Left ventricle myocardium inferior (tissue), 1 donor: ENCODE measurements around the gene MCM7. TPM values are rescaled to one million over a fixed set of nuclear protein-coding genes. Genes with fewer than 3 reads are reported as not detected.

Experiments used
- DNase-seq: peaks from one replicate; pipeline ENCODE4 v3.0.0-alpha.2; 2020
- H3K27ac ChIP-seq: fragments of 200-600 bp; replicated peaks from 2 replicates; pipeline ENCODE4 v1.8.0; 2021
- H3K27me3 ChIP-seq: fragments of 200-600 bp; 2 replicates; pipeline ENCODE4 v1.8.0; 2021; ENCODE audit warnings: low read depth
- H3K36me3 ChIP-seq: fragments of 200-600 bp; 2 replicates; pipeline ENCODE4 v1.8.0; 2021
- H3K4me1 ChIP-seq: fragments of 200-600 bp; 2 replicates; pipeline ENCODE4 v1.8.0; 2021
- H3K4me3 ChIP-seq: fragments of 200-600 bp; 2 replicates; pipeline ENCODE4 v1.8.0; 2021; ENCODE audit warnings: mild to moderate bottlenecking, moderate library complexity
- H3K9me3 ChIP-seq: fragments of 200-600 bp; replicated peaks from 2 replicates; pipeline ENCODE4 v1.8.0; 2021
- CTCF ChIP-seq: fragments of 200-600 bp; IDR thresholded peaks from 2 replicates; pipeline ENCODE4 v1.8.0; 2021; ENCODE audit warnings: antibody characterized with exemption, mild to moderate bottlenecking, borderline replicate concordance
- intact Hi-C: fragments of 100-400 bp; cut with micrococcal nuclease; formaldehyde crosslinking; loops from one replicate; pipeline ENCODE4 v1.11.0; 2022
- total RNA-seq: library from RNA; stranded (reverse); fragmentation: NEBNext Ultra II Directional; extraction: Animal tissue kit (Norgen Biotek cat#: 25700); gene quantifications from one replicate; pipeline ENCODE4 v1.2.1, GENCODE V29; 2021
- donor health status: DM: no; HTN: yes; CAD: no; lungs with severe emphysema.

The MCM7 gene
- total RNA-seq, 1 donor from 2014 or later: 21.1 TPM

GRCh38 chr7:100072462-100072861, 28.7 kb downstream of the MCM7 start:
- DNase-seq: no peak
- Histone ChIP-seq H3K4me1 (peaks cover 5% of the 10 kb centered on the region), H3K4me3 (no peak overlapping the region), H3K9me3 (peaks cover 48% of the 10 kb centered on the region), H3K36me3 (peaks cover 92% of the 10 kb centered on the region), H3K27me3 (no peaks in the 10 kb centered on the region), H3K27ac (no peak overlapping the region)
- intact Hi-C loops: no loop called here
- TF ChIP-seq CTCF: no peak

GRCh38 chr7:100071018-100071723, 30.0 kb downstream of the MCM7 start:
- Histone ChIP-seq H3K4me1 (peaks cover 13% of the 10 kb centered on the region), H3K36me3 (peaks cover 79% of the 10 kb centered on the region), H3K4me3 (no peak overlapping the region), H3K9me3 (peaks cover 48% of the 10 kb centered on the region), H3K27me3 (no peaks in the 10 kb centered on the region), H3K27ac (no peak overlapping the region)
- no peak for TF ChIP-seq CTCF
- intact Hi-C loops: no loop called here
- no peak for DNase-seq

DNA sequence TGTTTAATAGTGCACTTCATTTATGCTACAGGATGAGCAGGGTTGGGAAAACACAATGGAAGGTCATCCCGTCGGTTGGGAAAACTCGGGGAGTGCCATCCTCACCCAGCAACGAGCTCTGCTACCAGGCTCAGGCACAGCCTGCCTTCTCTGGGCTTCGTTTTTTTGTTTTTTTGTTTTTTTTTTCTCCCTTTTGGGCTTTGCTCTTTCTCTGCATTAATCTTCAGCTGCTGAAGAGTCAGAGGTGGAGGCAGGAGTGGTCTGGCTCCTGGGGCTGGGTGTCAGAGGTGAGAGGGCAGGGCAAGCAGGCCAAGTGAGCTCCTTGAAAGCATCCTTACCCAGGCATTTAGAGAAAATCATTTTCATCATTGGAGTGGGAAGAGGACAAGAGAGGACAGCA, 31.2 kb downstream of the MCM7 start:
- H3K9me3 ChIP-seq: peaks cover 48% of the 10 kb centered on the region
- peaks cover 24% of the 10 kb centered on the region for H3K4me1 ChIP-seq
- no peak overlapping the region for H3K4me3 ChIP-seq
- H3K27ac ChIP-seq: no peak overlapping the region
- H3K27me3 ChIP-seq: no peaks in the 10 kb centered on the region
- DNase-seq: no peak
- peaks cover 67% of the 10 kb centered on the region for H3K36me3 ChIP-seq
- no peak for TF ChIP-seq CTCF
- intact Hi-C loops: no loop called here

- Histone ChIP-seq H3K27me3 (no peaks in the 10 kb centered on the region), H3K4me1 (peaks cover 25% of the 10 kb centered on the region), H3K9me3 (peaks cover 32% of the 10 kb centered on the region), H3K36me3 (peaks cover 64% of the 10 kb centered on the region), H3K4me3 (no peak overlapping the region), H3K27ac (no peak overlapping the region)
- no peak for DNase-seq
- intact Hi-C loops: no loop called here
- TF ChIP-seq CTCF: no peak
These were observed 34.2 kb downstream of the MCM7 start for GRCh38 chr7:100066953-100067352.

DNA sequence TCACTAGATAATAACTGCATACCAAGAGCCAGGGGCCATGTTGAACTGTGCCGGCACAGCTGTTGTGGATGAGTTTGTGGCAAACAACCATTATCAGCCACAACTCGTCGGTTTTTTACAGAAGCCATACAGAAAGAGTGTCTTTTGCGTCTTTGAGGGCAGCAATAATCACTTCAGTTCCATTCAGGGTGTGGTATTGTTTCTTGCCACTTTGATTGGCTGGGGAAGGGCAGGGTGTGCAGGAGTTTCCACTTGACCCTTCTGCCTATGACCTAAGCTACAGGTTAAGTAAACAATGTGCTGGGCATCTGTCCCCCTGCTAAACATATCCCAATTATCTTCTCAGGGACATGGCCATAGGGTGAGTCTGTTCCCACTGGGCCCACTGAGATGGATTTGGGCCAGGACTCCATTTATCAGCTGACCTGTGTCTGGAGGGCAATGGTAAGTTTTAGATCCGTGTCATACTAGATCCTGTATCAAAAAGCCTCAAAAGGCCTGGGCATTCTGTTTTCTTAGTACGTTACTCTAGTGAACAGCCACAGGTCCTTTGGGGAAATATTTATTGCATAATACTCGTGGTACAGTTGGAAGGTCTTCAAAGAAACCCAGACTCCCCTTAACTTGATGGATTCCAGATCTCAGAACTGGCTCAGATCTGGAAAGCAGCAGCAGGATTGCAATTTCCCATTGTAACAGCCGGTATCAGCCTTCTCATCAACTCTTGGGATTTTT, 35.6 kb downstream of the MCM7 start:
- Histone ChIP-seq H3K27ac (peak overlapping the region; percentile 79), H3K27me3 (no peaks in the 10 kb centered on the region), H3K4me1 (peaks cover 20% of the 10 kb centered on the region), H3K4me3 (no peak overlapping the region), H3K9me3 (peaks cover 19% of the 10 kb centered on the region), H3K36me3 (peaks cover 63% of the 10 kb centered on the region)
- no peak for DNase-seq
- intact Hi-C loops: no loop called here
- no peak for TF ChIP-seq CTCF
